ENCODE data around the gene COP1.
"Not testable (repeated sequence)": the region's sequence is repeated elsewhere in the genome, so short reads cannot be mapped to it uniquely, and the experiment has no call there.

Gene COP1

GRCh38 chr1:176206961-176207902, at the start of gene COP1:
Gene COP1, minus strand, starts transcription at chr1:176207286. Its CDS starts 308 bp downstream, at chr1:176206978.
- DNase-seq (ENCODE audit: low spot score): peak; percentile 100

- DNase-seq (ENCODE audit: low spot score): peak; percentile 11
Measured at GRCh38 chr1:176252191-176252590, 45.1 kb upstream of the COP1 start.

- DNase-seq (ENCODE audit: low spot score): no peak
Measured at GRCh38 chr1:176244851-176245250, 37.8 kb upstream of the COP1 start.

DNA sequence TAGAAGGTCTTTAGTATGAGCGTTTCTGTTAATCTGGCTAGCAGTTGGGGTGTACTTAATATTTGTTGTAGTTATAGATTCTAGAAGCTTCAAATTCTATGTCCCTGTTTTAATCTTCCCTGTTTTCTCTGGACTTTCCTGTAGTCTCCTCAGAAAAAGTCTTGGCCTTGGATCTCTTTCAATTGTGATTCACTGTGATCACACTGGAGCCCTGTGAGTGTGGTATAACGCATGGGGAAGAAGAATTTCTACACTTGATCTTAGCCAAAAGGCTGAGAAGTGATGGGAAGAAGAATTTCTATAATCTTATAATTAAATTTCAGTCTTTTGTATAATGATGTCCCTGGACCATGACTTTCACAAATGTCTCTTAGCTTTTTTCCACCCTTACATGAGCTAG, 36.7 kb upstream of the COP1 start:
- no peak for DNase-seq (ENCODE audit: low spot score)

DNA sequence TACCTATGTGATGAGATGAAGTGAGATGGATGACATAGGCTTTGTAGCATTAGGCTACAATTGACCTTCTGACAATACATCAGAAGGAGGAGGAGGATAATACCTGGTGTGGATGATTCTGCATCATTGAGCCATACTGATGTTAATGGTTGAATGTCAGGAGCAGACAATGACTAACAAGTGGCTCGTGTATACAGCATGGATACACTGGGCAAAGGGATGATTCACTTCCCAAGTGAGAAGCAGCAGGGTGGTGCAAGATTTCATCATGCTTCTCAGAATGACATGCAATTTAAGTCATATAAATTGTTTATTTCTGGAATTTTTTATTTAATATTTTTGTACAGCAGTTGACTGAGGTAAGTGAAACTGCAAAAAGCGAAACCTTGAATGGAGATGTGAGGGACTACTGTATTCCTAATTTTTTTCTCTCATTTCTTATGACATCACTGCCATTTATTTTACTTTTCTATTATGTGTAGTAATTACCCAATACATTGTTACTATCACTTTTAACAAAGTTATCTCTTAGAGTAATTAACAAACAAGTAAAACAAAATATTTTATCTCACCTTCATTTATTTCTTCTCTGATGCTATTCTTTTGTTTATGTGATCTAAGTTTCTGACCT, 34.4 kb upstream of the COP1 start:
- no peak for DNase-seq (ENCODE audit: low spot score)

- not testable (repeated sequence) for DNase-seq (ENCODE audit: low spot score)
Measured at GRCh38 chr1:176233657-176234056, 26.6 kb upstream of the COP1 start.

GRCh38 chr1:176227579-176227978, 20.5 kb upstream of the COP1 start:
- DNase-seq (ENCODE audit: low spot score): no peak

DNA sequence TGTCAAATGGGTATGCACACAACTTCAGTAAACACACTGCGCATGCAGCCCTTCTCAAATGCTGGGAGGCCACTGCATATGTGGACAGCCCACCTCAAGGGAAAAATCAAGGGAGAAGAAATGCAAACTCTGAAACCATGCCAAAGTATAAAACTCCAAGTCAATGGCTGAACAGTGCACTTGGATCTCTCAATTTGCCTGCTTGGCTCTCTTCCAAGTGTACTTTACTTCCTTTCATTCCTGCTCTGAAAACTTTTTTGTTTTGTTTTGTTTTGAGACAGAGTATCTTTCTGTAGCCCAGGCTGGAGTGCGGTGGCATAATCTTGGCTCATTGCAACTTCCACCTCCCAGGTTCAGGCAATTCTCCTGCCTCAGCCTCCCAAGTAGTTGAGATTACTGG, 18.8 kb upstream of the COP1 start:
- DNase-seq (ENCODE audit: low spot score): no peak

DNA sequence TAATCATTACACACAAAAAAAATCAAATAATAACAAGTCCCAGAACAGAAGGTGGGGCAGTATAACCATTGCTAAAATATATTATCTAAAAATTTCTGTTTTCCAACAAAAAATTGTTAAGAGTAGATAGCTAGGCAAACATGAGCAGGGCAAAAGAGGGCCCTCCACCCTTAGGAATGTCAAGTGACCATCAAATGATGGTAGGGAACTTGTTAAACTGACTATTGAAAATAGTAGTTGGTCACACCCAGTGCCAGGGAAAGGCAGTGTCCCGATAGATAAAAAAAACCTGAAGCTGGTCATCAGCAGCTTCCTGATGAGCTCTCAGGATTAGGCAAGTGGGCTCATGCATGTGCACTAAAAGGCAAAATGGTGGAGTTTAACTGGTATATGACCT, 18.4 kb upstream of the COP1 start:
- no peak for DNase-seq (ENCODE audit: low spot score)

DNA sequence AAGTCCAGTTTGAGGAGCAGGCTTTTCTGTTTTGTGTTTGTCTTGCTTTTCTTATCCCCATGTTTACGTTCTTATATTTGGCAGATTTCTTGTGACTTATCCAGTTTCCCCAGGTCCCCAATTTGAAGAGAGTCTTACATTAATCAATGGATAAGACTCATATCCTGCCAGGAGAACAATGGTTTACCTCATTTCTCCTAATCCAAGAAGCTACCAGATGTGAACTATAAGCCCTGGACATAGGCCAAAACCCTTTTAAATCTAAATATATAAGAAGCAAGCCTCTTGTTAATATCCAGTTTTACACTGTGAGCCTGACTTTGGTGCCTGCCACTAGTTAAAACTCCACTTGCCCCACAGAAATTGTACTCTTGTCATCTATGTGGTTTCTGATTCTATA, 15.1 kb upstream of the COP1 start:
- no peak for DNase-seq (ENCODE audit: low spot score)

DNA sequence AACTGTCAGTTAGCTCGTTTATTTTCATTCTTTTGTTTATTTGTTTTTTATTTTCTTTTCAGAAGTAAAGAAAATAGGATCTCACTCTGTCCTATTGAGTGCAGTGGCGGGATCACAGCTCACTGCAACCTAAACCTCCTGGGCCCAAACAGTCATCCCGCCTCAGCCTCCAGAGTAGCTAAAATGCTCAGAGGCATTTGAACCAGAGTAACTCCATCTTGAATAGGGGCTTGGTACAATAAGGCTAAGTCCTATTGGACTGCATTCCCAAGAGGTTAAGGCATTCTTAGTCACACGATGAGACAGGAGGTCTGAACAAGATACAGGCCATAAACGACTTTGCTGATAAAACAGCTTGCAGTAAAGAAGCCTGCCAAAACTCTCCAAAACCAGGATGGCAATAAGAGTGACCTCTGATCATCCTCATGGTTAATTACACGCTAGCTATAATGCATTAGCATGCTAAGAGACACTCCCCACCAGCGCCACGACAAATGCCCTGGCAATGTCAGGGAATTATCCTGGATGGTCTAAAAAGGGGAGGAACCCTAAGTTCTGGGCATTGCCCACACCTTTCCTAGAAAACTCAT, 13.1 kb upstream of the COP1 start:
- DNase-seq (ENCODE audit: low spot score): no peak

- DNase-seq (ENCODE audit: low spot score): no peak
Measured at GRCh38 chr1:176217461-176218099, 10.5 kb upstream of the COP1 start.

DNA sequence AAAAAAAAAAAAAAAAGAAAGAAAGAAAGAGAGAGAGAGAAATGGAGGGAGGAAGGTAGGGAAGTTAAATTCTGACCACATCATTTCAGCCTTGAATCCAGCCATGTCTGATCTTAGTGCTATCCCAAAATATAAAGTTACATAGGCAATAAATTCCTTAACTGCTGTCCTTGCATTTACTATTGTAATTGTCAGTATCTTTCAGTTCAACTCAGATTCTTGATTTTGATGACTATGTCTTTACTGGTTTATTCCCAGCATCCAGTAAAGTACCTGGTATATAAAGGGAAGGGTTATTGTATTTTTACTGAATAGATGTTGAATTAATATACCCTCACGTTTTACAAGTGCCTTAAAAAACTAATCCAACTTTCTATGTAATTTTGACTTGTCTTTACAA, 8.9 kb upstream of the COP1 start:
- no peak for DNase-seq (ENCODE audit: low spot score)

GRCh38 chr1:176211396-176212165, 4.5 kb upstream of the COP1 start:
- DNase-seq (ENCODE audit: low spot score): no peak

DNA sequence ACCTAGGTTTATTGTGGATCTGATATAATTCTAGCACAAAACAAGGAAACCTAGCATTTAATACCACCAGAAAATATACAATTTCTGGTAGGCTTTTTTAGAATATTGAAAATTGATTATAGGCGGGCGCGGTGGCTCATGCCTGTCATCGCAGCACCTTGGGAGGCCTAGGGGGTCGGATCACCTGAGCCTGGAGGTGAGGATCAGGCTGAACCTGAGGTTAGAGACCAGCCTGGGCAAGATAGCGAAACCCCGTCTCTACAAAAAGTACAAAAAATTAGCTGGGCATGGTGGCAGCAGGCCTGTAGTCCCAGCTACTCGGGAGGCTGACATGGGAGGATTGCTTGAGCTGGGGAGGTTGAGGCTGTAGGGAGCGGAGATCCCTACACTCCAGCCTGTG, 948 bp upstream of the COP1 start:
- DNase-seq (ENCODE audit: low spot score): no peak

DNA sequence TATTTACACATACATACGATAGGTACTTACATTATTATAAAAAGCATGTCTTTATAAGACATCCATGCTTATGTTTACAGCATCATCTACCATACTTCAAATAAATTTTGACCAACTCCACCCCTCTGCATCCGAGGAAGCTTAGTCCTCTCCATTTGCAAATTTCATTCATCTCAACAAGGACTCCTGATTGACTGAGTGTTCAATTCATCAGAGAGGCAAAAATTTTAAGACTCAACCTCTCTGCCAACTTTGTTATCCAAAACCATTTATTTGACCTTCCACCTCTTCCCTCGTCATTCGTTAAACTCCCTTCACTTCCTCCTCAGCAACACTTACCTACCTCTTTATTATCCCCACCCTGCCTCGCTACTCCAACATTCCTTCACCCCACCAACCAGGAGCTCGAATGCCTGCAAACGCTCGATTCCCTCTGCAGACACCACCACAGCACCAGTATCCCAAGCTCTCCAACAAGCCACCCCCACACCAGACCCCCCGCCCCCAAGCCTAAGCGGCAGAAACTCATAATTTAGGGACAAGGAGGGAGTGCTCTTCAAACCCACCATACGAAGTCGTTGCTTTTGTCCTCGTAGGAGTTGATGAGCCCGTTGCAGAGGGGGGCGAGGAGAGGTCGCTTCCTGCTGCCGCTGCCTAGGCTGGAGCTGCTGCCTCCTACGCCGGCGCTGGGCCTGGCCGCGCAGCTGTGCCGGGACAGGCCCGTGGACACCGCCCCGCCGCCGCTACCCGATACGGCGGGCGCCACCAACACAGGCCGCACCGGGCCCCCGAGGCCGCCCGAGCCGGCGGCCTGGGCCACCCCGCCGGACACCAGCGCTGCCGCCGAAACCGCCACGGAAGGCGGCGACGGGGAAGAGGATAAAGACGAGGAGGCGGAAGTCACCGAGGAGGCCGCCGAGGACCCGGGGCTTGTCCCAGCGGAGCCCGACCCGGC, 803 bp downstream of the COP1 start:
- DNase-seq (ENCODE audit: low spot score): peak; percentile 69

GRCh38 chr1:176205332-176205914, 1.7 kb downstream of the COP1 start:
- DNase-seq (ENCODE audit: low spot score): peak; percentile 66

DNA sequence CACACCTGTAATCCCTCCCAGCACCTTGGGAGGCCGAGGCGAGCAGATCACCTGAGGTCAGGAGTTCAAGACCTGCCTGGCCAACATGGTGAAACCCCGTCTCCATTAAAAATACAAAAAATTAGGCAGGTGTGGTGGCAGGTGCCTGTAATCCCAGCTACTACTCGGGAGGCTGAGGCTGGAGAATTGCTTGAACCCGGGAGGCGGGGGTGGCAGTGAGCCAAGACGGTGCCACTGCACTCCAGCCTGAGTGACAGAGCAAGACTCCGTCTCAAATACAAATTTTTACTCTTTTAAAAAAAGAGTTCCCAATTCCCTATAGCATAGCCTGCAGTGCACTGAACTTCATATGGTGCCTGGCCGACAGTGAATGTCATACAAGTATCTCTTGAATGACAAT, 2.4 kb downstream of the COP1 start:
- not testable (repeated sequence) for DNase-seq (ENCODE audit: low spot score)

- DNase-seq (ENCODE audit: low spot score): no peak
Measured at GRCh38 chr1:176203735-176204134, 3.4 kb downstream of the COP1 start.

- no peak for DNase-seq (ENCODE audit: low spot score)
Measured at GRCh38 chr1:176201568-176201967, 5.5 kb downstream of the COP1 start.
